Measurements from ENCODE around the gene ZNF282.

ZNF282 gene

DNA sequence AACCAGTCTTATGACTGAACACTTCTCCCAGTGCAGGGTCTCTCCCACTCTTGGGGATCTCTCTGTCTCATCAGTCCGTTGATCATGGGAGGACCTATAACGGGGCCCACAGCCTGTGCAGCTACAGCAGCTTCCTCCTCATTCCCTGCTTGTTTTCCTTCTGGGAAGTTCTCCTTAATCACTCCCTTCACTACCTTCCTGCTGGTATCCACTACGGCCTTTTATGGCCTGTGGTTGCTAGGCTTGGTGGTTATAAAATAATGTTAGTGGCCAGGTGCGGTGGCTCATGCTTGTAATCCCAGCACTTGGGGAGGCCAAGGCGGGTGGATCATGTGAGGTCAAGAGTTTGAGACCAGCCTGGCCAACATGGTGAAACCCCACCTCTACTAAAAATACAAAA is 3.5 kb upstream of the ZNF282 start:
- no peak for DNase-seq (ENCODE audit: low read depth)

DNA sequence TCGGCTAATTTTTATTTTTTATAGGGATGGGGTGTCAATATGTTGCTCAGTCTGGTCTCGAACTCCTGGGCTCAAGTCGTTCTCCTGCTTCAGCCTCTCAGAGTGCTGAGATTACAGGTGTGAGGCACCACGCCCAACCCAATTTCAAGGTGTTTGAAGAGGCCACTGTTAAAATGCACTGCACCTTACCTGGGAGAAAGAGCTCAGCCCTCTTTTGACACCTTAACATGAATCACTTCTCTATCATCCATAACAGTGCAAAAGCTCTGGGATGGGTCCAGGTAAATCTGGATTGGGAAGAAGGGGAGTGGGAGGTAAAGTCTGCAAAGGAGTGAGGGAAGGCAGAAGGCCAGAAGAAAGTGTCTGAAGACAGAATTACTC is 557 bp upstream of the ZNF282 start:
- DNase-seq (ENCODE audit: low read depth) = no peak

DNA sequence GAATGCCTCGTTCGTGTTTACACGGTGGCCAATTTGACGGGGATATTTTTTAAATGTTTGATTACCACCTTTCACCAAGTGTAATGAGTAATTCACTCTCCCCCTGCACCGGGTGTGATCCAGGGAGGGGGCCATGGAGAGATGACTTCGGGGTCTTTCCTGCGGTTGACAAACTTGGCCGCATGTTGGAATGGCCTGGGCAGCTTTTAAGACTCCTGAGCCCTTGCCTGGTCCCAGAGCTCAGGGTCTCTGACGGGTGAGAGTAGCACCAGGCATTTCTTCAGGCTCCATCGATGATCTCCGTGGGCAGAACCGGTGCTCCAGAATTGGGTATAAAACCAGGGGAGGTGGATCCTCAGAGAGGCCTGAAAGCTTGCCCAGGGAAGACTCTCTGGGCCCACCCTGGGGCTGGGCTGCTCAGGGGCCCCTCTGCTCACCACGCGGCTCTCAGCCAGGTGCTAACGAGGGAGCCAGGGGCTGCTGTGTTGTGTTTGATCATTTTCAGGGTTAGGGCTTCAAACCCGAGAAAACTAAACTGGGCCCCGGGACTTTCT is 882 bp downstream of the ZNF282 start:
- DNase-seq (ENCODE audit: low read depth) = no peak

DNA sequence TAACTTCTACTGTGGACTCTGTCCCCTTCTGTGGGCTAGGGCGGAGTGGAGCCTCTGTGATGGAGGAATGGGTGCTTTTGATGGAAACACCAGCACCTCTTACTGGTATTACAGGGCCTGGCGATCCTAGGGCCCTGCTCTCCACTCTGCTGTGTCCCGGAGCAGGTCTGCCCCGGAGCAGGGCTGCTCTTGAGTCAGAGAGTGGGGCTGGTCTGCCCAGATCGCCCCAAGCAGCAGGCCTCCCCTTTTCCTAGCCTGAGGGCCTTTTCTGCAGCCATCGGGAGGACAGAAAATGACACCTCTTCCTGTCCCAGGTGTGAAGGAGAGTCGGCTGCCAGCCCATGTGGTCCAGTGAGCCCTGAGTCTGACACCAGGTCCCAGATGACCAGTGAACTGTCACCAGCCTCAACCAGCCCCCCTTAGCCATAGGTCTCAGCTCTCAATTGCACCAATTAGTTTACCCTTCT is 1.4 kb downstream of the ZNF282 start:
- DNase-seq (ENCODE audit: low read depth) = no peak

DNA sequence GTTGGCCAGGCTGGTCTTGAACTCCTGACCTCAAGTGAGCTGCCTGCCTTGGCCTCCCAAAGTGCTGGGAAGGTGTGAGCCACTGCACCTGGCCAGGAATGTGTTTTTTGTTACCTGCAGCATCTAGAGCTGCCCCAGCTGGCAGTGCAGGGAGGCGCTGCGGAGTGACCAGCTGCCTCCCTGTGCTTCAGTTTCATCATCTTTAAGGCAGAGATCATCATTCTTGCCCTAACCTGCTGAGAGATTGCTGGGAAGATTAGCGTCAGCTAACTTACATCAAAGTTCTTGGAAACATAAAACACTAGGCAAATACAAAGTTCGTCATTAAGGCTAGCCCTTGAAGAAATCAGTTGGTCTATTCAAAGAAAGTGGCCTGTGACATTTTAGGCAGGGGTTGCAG is 2.3 kb downstream of the ZNF282 start:
- DNase-seq (ENCODE audit: low read depth) = no peak

DNA sequence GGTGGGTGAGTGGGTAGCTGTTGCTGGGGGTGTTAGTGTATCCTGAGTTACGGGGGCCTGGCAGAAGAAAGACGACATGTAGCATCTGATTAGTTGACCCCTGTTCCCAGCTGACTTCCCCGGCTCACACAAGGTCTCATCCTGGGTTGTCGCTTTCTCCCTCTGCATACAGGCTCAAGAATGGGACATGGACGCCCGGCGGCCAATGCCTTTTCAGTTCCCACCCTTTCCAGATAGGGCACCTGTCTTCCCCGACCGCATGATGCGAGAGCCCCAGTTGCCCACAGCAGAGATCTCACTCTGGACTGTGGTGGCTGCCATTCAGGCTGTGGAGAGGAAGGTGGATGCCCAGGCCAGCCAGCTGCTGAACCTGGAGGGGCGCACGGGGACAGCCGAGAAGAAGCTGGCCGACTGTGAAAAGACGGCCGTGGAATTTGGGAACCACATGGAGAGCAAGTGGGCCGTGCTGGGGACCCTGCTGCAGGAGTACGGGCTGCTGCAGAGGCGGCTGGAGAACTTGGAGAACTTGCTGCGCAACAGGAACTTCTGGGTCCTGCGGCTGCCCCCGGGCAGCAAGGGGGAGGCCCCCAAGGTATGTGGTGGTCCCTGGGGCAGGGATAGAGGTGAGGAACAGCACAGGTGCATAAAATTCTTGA is 2.9 kb downstream of the ZNF282 start:
- DNase-seq (ENCODE audit: low read depth) = no peak

DNA sequence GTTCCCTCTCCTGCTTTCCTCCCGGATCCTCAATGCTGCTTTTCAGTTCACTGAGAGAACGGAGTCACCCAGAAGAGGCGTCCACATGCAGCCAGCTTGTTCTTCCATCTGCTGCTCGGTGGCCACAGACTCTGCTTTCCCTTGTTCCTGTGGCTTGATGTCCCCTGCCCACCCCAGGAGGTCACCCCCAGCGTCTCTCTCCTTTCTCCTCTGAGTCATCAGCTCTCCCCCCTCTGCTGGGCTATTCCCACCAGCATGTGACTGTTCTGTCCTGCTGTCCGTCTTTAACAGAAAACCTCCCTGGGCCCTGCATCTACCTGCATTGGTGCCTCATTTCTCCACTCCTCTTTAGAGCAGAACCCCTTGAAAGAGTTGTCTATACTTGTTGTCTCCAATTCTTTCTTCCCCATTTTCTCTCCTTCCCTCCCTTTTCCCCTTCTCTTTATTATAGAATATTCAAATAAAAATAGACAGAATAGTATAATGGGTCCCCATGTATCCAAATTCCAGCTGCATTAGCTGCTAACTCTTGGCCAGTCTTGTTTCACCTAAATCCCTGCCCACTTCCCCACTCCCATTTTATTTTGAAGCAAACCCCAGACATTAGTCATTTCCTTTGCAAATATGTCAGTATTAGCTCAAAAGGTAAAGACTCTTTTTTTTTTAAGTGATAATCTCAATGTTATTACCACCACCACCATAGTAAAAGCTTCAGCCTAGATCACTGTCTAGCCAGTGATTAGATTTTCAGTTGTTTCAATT is 4.1 kb downstream of the ZNF282 start:
- no peak for DNase-seq (ENCODE audit: low read depth)

DNA sequence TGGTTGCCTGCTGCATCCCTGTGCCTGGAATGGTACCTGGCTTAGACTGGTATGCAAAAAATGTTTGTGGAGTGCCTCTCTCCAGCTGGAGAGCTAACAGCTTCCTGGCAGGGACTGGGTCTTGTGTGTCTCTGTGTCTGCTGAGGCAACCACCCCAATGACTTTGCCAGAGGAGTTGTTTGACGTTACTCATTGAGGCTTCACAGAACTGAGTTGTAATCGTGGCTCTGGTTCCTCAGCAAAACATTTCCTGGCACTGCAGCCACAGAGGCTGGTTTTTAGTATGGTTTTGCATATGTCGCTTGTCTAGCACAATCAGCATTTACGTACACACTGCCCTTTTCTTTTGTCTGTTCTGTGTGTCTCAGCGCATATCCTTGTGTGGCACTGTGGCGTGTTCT is 7.5 kb downstream of the ZNF282 start:
- DNase-seq (ENCODE audit: low read depth) = no peak

DNA sequence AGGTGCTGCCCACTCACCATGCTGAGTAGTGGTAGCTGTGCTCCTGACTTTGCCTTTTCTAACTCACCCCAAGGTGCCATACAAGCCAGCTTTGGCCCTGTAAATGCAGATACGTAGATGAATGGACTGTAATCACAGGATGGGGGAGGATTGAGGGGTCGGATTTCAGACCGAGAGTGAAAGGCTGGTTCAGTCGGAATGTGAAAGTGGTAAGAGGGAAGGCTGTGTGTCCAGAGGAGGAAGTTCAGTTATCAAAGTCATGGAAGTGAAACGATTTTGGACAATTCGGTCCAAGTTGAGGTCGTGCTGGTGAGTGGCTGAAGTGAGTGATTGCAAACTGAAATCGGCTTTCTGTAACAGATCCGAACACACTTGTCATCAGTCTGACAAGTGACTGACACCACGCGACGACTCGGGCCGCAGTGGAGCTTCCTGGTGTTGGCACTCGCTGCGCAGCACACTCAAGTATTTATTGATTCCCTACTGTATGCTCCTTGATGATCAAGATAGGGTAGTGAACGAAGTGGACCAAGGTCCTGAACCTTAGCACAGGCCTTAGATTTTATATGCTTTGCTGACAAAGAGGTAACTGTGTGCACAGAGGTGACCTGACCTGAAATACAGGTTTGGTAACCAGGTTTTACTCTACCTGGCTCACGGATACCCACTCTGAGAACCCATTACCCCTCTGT is 10.5 kb downstream of the ZNF282 start:
- DNase-seq (ENCODE audit: low read depth) = no peak

DNA sequence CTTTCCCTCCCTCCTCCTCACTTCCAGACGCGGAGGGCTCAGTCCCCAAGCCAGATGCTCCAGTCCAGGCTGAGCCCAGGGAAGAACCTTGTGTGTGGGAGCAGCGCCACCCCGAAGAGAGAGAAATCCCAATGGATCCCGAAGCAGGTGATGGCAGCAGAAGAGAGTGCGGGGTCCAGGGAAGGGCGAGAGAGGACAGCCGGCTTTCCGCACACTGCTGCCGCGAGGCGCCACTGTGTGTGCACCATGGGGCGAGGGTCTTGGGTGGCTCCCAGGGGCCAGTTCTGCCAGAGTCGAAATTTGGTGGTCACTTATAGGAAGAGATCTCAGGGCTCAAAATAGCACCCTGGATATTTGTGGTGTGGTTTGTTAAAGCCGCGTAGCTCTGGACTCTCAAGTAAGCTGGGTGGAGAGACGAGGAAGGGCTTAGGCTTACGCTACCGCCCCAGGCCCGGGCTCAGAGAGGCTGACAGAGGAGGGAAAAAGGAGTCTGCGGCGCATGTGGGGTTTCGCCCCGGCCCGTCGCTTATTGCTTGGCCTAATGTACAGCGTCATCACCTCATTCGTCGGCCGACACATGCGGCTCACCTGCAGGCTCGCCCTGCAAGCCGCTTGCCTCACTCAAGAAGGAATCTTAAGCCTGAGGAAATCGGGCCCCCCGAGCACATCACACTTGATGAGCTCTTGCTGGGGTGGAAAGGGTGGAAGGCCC is 12.1 kb downstream of the ZNF282 start:
- no peak for DNase-seq (ENCODE audit: low read depth)

DNA sequence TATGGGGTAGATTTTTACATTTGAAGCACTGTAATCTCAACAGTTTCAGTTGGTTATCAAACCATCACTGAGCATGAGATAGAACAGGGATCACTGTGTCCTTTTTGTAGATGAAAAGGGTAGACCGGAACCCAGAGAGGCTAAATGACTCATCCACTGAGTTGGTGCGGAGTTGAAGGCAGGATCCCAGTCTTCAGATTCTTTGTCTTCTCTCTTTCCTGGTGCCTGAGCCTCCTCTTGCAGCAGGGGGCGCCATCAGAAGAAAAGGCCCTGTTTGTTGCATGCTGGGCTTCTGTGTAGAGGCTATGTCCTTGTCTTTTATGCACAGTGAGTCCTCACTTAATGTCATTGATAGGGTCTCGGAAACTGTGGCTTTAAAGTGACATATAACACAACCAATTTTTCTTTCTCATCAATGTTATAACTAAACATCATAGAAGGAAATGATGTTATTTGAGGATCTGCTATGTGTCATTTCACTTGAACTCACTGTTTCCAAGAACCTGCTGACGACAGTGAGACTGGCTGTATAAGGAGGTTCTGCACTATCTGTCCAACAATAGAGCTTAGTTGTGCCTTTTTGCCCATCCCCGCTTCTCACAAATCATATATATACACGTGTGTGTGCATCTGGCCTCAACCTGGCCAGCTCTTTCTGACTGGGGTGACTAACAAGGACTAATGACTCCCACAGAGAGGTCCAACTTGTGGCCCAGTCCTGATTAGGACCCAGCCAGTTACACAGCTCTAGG is 14.3 kb downstream of the ZNF282 start:
- no peak for DNase-seq (ENCODE audit: low read depth)

DNA sequence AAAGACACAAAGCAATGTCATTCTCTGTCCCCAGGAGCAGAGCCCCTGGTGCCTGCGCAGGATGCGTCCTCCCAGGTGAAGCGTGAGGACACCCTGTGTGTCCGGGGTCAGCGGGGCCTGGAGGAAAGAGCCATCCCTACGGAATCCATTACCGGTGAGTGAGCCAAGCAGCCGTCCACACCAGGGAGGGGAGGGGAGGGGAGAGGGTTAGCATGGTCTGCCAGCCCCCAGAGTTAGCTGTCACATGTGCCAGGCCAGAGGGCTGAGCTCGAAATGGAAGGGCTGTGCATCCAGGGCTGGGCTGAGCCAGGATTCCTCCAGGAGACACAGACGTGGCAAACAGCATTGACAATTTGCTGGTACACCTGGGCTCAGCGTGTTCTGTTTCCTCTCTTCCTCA is 15.2 kb downstream of the ZNF282 start:
- DNase-seq (ENCODE audit: low read depth) = no peak

DNA sequence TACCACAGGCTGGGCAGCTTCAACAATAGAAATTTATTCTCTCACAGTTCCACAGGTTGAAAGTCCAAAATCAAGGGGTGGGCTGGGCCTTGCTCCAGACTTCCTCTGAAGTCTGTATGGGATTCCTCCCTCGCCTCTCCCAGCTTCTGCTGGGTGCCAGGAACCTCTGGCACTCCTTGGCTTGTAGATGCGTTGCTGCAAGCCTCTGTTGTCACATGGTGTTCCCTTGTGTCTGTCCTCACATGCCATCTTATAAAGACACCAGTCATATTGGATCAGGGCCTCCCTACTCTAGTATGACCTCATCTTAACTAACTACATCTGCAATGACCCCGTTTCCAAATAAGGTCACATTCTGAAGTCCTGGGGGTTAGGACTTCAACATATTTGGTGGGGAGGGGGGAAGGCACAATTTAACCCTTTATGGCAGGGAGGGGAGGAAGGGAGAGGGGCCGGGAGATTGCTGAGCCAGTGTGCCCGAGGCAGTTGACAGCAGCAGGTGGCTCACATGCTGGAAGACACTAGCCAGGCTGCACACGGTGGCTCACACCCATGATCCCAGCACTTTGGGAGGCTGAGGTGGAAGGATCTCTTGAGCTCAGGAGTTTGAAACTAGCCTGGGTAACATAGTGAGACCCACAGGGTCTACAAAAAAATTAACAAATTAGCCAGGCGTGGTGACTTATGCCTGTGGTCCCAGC is 18.8 kb downstream of the ZNF282 start:
- DNase-seq (ENCODE audit: low read depth) = peak; percentile 37

DNA sequence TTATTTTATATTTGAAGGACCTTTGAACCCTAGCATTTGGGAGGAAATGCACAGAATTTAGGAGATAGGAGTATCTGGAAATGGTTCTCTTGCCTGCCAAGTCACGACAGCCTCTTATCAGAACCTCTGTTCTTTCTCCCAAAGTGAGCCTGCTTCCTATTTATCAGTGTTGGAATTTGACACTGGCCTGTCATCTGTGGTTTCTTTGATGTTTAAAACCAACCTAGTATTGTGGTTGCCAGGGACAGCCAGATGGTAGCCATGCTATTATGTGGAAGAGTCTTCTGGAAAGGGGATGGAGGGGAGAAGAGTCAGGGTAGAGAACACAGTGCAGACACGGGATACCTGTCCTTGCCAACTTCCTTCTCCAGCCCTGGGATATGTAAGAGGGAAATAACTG is 21.1 kb downstream of the ZNF282 start:
- DNase-seq (ENCODE audit: low read depth) = no peak

DNA sequence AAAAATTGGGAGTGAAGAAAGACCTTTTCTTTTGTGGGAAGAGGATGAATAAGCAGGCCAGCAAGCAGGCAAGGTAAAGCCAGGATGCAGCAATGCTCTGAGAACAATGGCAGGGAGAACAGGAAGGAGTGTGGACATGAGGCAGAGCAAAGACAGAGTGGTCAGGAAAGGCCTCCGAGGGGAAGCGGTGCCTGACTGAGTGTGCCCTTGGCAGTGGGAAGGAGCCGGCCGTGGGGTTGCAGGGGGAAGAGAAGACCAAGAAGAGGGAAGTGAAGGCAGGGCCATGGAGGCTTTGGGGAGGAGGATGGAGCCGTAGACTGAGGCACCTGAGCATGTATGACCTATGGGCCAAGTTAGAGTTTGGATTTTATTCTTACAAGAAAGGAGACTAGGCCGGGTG is 22.2 kb downstream of the ZNF282 start:
- no peak for DNase-seq (ENCODE audit: low read depth)

DNA sequence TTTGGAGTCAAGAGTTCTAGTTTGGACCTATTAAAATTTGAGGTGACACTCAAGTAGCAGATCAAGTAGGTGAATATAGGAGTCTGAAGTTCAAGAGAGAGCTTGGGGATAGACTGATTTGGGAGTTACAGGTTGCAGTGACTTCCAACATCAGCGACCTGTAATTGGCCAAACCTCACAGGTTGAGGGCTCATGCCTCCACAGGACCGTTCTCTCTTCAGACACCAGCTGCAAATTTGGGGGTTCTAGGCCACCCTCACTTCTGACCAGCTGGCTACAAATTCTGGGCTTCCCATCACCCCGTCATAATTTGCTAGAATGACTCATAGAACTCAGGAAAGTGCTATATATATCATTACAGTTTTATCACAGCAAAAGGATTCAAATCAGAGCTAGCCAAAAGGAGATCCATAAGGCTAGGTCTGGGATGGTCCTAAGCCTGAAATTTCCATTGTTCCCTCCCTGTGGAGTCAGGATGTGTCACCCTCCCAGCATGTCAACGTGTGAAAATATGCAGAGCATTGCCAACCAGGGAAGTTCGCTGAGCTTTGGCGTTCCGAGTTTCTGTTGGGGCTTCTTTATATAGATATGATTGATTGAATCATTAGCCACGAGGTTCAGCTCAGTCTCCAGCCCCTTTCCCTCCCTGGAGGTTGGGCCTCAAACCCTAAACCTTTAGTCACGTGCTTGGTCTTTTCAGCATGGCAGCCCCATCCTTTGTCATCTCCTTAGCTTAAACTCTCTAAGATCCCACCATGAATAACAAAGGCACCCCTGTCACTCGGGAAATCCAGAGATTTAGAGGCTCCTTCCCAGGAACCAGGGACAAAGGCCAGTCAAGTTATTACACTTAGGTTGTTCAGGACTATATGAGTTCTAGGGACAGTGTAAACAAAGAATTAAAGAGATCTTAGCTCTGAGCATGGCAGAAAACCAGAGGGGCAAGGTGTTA is 23.4 kb downstream of the ZNF282 start:
- DNase-seq (ENCODE audit: low read depth) = no peak

DNA sequence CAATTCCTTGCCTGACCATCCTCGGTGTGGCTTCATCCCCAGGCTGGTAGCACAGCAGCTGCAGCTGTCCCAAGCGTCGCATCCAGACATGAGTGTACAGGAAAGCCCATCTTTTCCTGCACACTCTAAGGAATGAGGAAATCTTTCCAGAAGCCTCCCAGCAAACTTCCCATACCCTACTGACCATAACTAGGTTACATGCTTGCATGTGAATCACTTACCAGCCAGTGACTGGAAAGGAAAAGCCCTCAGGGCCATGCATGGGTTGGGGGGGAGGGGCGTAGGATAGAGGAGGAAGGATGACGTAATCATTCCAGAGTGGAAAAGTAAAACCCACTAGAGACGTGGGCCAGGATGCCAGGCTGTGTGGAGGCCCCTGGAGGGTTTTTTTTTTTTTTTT is 25.2 kb downstream of the ZNF282 start:
- DNase-seq (ENCODE audit: low read depth) = peak; percentile 49

DNA sequence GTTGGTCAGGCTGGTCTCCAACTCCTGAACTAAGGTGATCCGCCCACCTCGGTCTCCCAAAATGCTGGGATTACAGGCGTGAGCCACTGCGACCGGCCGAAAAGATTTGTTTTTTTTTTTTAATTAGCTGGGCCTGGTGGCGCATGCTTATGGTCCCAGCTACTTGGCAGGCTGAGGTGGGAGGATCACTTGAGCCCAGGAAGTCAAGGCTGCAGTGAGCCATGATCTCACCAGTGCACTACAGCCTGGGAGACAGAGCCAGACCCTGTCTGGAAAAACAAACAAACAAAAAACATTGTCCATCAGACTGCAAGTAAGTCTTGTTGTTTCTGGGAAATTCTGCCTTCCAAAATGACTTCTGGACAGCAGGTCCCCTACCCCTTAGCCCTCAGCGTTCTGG is 27.8 kb downstream of the ZNF282 start:
- DNase-seq (ENCODE audit: low read depth) = no peak

DNA sequence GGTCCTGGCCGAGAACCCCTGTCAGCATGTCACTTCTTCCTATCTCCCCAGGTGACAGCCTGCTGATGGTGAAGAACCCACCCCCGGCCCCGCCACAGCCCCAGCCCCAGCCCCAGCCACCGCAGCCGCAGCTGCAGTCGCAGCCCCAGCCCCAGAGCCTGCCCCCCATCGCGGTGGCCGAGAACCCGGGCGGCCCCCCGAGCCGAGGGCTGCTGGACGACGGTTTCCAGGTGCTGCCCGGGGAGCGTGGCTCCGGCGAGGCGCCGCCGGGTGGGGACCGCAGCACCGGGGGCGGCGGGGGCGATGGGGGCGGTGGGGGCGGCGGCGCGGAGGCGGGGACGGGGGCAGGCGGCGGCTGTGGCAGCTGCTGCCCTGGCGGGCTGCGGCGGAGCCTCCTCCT is 28.4 kb downstream of the ZNF282 start:
- no peak for DNase-seq (ENCODE audit: low read depth)

DNA sequence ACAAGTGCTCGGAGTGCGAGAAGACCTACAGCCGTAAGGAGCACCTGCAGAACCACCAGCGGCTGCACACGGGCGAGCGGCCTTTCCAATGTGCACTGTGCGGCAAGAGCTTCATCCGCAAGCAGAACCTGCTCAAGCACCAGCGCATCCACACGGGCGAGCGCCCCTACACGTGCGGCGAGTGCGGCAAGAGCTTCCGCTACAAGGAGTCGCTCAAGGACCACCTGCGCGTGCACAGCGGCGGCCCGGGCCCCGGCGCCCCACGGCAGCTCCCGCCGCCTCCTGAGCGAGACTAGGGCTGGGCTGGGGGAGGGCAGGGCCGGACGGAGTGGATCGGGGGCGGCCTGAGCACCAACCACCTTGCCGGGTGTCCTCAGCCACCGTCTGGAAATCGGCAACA is 29.0 kb downstream of the ZNF282 start:
- DNase-seq (ENCODE audit: low read depth) = no peak
